ENCODE data around the gene LCORL. TPM values are rescaled to one million over a fixed set of nuclear protein-coding genes. Genes with fewer than 3 reads are reported as not detected.

The LCORL gene
- polyA plus RNA-seq, 1 donor from 2014 or later = 11.6 TPM

- Mint-ChIP-seq H3K4me1 (peaks cover 25 to 40% (median 32%) of the 10 kb centered on the region in 3 donors), H3K4me3 (peak overlapping the region in 1 of 4 donors; percentile 23), H3K27ac (no peak overlapping the region), H3K9me3 (no peaks in the 10 kb centered on the region), H3K36me3 (peaks cover 1% of the 10 kb centered on the region), H3K27me3 (no peaks in the 10 kb centered on the region)
Observed at GRCh38 chr4:17812801-17813200, 208.8 kb downstream of the LCORL start.

GRCh38 chr4:17812125-17812524, 209.4 kb downstream of the LCORL start:
- Mint-ChIP-seq H3K36me3 (peaks cover 1% of the 10 kb centered on the region), H3K27ac (peak overlapping the region in 1 of 3 donors; percentile 49), H3K4me1 (peaks cover 31 to 40% (median 36%) of the 10 kb centered on the region in 3 donors), H3K4me3 (peak overlapping the region; percentile 5 to 94 (median 91)), H3K27me3 (no peaks in the 10 kb centered on the region), H3K9me3 (no peaks in the 10 kb centered on the region)

GRCh38 chr4:17811078-17811603, 210.4 kb downstream of the LCORL start:
- H3K36me3 Mint-ChIP-seq = peaks cover 1% of the 10 kb centered on the region
- H3K27me3 Mint-ChIP-seq = no peaks in the 10 kb centered on the region
- peak overlapping the region; percentile 85 to 100 (median 99) for H3K27ac Mint-ChIP-seq
- no peaks in the 10 kb centered on the region for H3K9me3 Mint-ChIP-seq
- H3K4me3 Mint-ChIP-seq = peak overlapping the region; percentile 94 to 99 (median 98)
- H3K4me1 Mint-ChIP-seq = peaks cover 36 to 48% (median 42%) of the 10 kb centered on the region in 3 donors

- Mint-ChIP-seq H3K4me1 (peaks cover 39 to 48% (median 46%) of the 10 kb centered on the region in 3 donors), H3K4me3 (peak within 1 kb of the TSS; percentile 94 to 99 (median 98)), H3K27ac (peak within 1 kb of the TSS; percentile 85 to 100 (median 99)), H3K27me3 (no peaks in the 10 kb centered on the region), H3K36me3 (peaks cover 1% of the 10 kb centered on the region), H3K9me3 (no peaks in the 10 kb centered on the region)
Observed at GRCh38 chr4:17810260-17811077, 211.1 kb downstream of the LCORL start, which contains the start of the genes DCAF16 and NCAPG. Gene DCAF16, minus strand, starts transcription at chr4:17810757. Its CDS starts 6,616 bp downstream, at chr4:17804141. Gene NCAPG, plus strand, starts transcription at chr4:17810979. Its CDS starts 99 bp downstream, at chr4:17811078.

- no peaks in the 10 kb centered on the region for H3K27me3 Mint-ChIP-seq
- H3K27ac Mint-ChIP-seq = peak overlapping the region; percentile 85 to 100 (median 99)
- peaks cover 1% of the 10 kb centered on the region for H3K36me3 Mint-ChIP-seq
- peaks cover 40 to 48% (median 46%) of the 10 kb centered on the region in 3 donors for H3K4me1 Mint-ChIP-seq
- peak overlapping the region; percentile 94 to 99 (median 98) for H3K4me3 Mint-ChIP-seq
- no peaks in the 10 kb centered on the region for H3K9me3 Mint-ChIP-seq
Observed at GRCh38 chr4:17809667-17810066, 211.9 kb downstream of the LCORL start.

- H3K27me3 Mint-ChIP-seq = no peaks in the 10 kb centered on the region
- H3K36me3 Mint-ChIP-seq = peaks cover 7% of the 10 kb centered on the region
- no peaks in the 10 kb centered on the region for H3K9me3 Mint-ChIP-seq
- peaks cover 44 to 54% (median 46%) of the 10 kb centered on the region in 3 donors for H3K4me1 Mint-ChIP-seq
- H3K4me3 Mint-ChIP-seq = peak overlapping the region in 3 of 4 donors; percentile 18 to 94 (median 70)
- H3K27ac Mint-ChIP-seq = peak overlapping the region in 1 of 3 donors; percentile 46
Observed at GRCh38 chr4:17807446-17807845, 214.1 kb downstream of the LCORL start.

- Mint-ChIP-seq H3K9me3 (no peaks in the 10 kb centered on the region), H3K4me1 (peaks cover 38 to 47% (median 40%) of the 10 kb centered on the region in 3 donors), H3K36me3 (peaks cover 8% of the 10 kb centered on the region), H3K27me3 (no peaks in the 10 kb centered on the region), H3K27ac (peak overlapping the region in 1 of 3 donors; percentile 49), H3K4me3 (peak overlapping the region in 1 of 4 donors; percentile 54)
Observed at GRCh38 chr4:17805580-17806155, 215.9 kb downstream of the LCORL start.

GRCh38 chr4:17797808-17798207, 223.7 kb downstream of the LCORL start:
- peaks cover 2 to 7% (median 7%) of the 10 kb centered on the region in 3 donors for H3K4me1 Mint-ChIP-seq
- H3K4me3 Mint-ChIP-seq = no peak overlapping the region
- H3K27ac Mint-ChIP-seq = no peak overlapping the region
- H3K36me3 Mint-ChIP-seq = peaks cover 10% of the 10 kb centered on the region
- no peaks in the 10 kb centered on the region for H3K27me3 Mint-ChIP-seq
- H3K9me3 Mint-ChIP-seq = no peaks in the 10 kb centered on the region

GRCh38 chr4:17794730-17795129, 226.8 kb downstream of the LCORL start:
- Mint-ChIP-seq H3K4me3 (no peak overlapping the region), H3K27ac (no peak overlapping the region), H3K27me3 (no peaks in the 10 kb centered on the region), H3K36me3 (peaks cover 19% of the 10 kb centered on the region), H3K4me1 (peaks cover 0 to 3% (median 0%) of the 10 kb centered on the region in 3 donors), H3K9me3 (no peaks in the 10 kb centered on the region)

Other genes starting within 250 kb of the LCORL start
- gene FAM184B, start 240.1 kb downstream of the LCORL start, polyA plus RNA-seq = not detected
- 14.2 TPM for gene DCAF16, start 211.0 kb downstream of the LCORL start, polyA plus RNA-seq
- gene NCAPG, start 210.8 kb downstream of the LCORL start, polyA plus RNA-seq = 1.2 TPM

All from IgD-negative memory B cell (primary cell).